Measurements from ENCODE around the gene PRKCD. TPM values are rescaled to one million over a fixed set of nuclear protein-coding genes. Genes with fewer than 3 reads are reported as not detected.

PRKCD gene
- total RNA-seq, 4 donors from 2014 or later = 27.9 to 31.3 (median 29.3) TPM

GRCh38 chr3:53238051-53238850, 77.2 kb downstream of the PRKCD start:
- H3K36me3 ChIP-seq = peaks cover 86% of the 10 kb centered on the region
- 94% methylated on average over 2 of the region's 6 CpGs for WGBS
- no peak for DNase-seq (ENCODE audit: low spot score in 2 of 2)
- H3K9me3 ChIP-seq = no peaks in the 10 kb centered on the region
- TF ChIP-seq CTCF (IDR thresholded peaks at IDR 0.05) = no peak
- no peak for TF ChIP-seq EP300 (IDR thresholded peaks at IDR 0.05)
- no peak for TF ChIP-seq POLR2AphosphoS5 (IDR thresholded peaks at IDR 0.05)
- no peak for TF ChIP-seq POLR2A (IDR thresholded peaks at IDR 0.05)
- no peaks in the 10 kb centered on the region for H3K27me3 ChIP-seq
- H3K27ac ChIP-seq = no peak overlapping the region
- H3K4me1 ChIP-seq = peaks cover 32% of the 10 kb centered on the region
- H3K4me3 ChIP-seq = no peak overlapping the region

GRCh38 chr3:53238886-53239285, 77.9 kb downstream of the PRKCD start:
- H3K36me3 ChIP-seq = peaks cover 79% of the 10 kb centered on the region

GRCh38 chr3:53239800-53240199, 78.8 kb downstream of the PRKCD start:
- Histone ChIP-seq H3K4me3 (no peak overlapping the region), H3K36me3 (peaks cover 70% of the 10 kb centered on the region), H3K27ac (no peak overlapping the region), H3K27me3 (no peaks in the 10 kb centered on the region), H3K4me1 (peaks cover 42% of the 10 kb centered on the region), H3K9me3 (no peaks in the 10 kb centered on the region)
- WGBS = 95% methylated on average over 5 of the region's 5 CpGs
- no peak for TF ChIP-seq POLR2AphosphoS5 (IDR thresholded peaks at IDR 0.05)
- TF ChIP-seq EP300 (IDR thresholded peaks at IDR 0.05) = no peak
- TF ChIP-seq CTCF (IDR thresholded peaks at IDR 0.05) = no peak
- no peak for TF ChIP-seq POLR2A (IDR thresholded peaks at IDR 0.05)
- DNase-seq (ENCODE audit: low spot score in 2 of 2) = no peak

More at GRCh38 chr3:53238886-53239285, 77.9 kb downstream of the PRKCD start:
- TF ChIP-seq EP300 (IDR thresholded peaks at IDR 0.05) (no peak), CTCF (IDR thresholded peaks at IDR 0.05) (no peak), POLR2A (IDR thresholded peaks at IDR 0.05) (no peak), POLR2AphosphoS5 (IDR thresholded peaks at IDR 0.05) (no peak)
- Histone ChIP-seq H3K27me3 (no peaks in the 10 kb centered on the region), H3K27ac (no peak overlapping the region), H3K4me1 (peaks cover 38% of the 10 kb centered on the region), H3K9me3 (no peaks in the 10 kb centered on the region), H3K4me3 (no peak overlapping the region)
- WGBS = 85% methylated on average over 4 of the region's 4 CpGs
- no peak for DNase-seq (ENCODE audit: low spot score in 2 of 2)

GRCh38 chr3:53240989-53241972, 80.3 kb downstream of the PRKCD start:
- no peak for TF ChIP-seq CTCF (IDR thresholded peaks at IDR 0.05)
- TF ChIP-seq EP300 (IDR thresholded peaks at IDR 0.05) = no peak
- TF ChIP-seq POLR2A (IDR thresholded peaks at IDR 0.05) = no peak
- TF ChIP-seq POLR2AphosphoS5 (IDR thresholded peaks at IDR 0.05) = no peak
- Histone ChIP-seq H3K4me3 (no peak overlapping the region), H3K4me1 (peaks cover 37% of the 10 kb centered on the region), H3K36me3 (peaks cover 58% of the 10 kb centered on the region), H3K27me3 (no peaks in the 10 kb centered on the region), H3K27ac (no peak overlapping the region), H3K9me3 (no peaks in the 10 kb centered on the region)
- no peak for DNase-seq (ENCODE audit: low spot score in 2 of 2)
- 94% methylated on average over 20 of the region's 28 CpGs for WGBS

- H3K36me3 ChIP-seq = peaks cover 49% of the 10 kb centered on the region
- peaks cover 32% of the 10 kb centered on the region for H3K4me1 ChIP-seq
- DNase-seq (ENCODE audit: low spot score in 2 of 2) = no peak
- no peak for TF ChIP-seq POLR2AphosphoS5 (IDR thresholded peaks at IDR 0.05)
- no peak for TF ChIP-seq CTCF (IDR thresholded peaks at IDR 0.05)
- TF ChIP-seq POLR2A (IDR thresholded peaks at IDR 0.05) = no peak
- TF ChIP-seq EP300 (IDR thresholded peaks at IDR 0.05) = no peak
- WGBS = 93% methylated on average over 6 of the region's 7 CpGs
- no peak overlapping the region for H3K4me3 ChIP-seq
- no peaks in the 10 kb centered on the region for H3K9me3 ChIP-seq
- H3K27me3 ChIP-seq = no peaks in the 10 kb centered on the region
- H3K27ac ChIP-seq = no peak overlapping the region
Observed at GRCh38 chr3:53242155-53242554, 81.1 kb downstream of the PRKCD start.
